Measurements from ENCODE around the gene TDRD1. TPM values are rescaled to one million over a fixed set of nuclear protein-coding genes. Genes with fewer than 3 reads are reported as not detected.
"Not testable (repeated sequence)": the region's sequence is repeated elsewhere in the genome, so short reads cannot be mapped to it uniquely, and the experiment has no call there.

TDRD1 gene
- polyA plus RNA-seq, 1 experiment: not detected

DNA sequence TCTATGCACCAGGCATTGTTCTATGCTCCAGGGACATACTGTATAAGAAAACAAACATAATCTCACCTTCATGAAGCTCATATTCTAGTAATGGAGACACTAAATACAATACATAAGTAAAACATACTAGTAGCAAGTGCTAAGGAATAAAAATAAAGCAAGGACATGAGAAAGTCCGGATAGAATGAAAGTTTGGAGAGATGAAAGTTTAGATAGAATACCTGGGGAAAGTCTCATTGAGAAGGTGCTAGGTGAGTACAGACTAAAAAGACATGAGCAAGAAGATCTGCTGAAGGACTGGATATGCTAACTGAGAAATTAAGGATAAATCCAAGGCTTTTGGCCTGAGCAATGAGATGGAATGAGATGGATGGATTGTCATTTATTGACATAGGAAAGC is 39.1 kb upstream of the TDRD1 start:
- Histone ChIP-seq H3K9me3 (ENCODE audit: control insufficient read depth, insufficient read depth, low read length) (no peaks in the 10 kb centered on the region), H3K4me3 (ENCODE audit: low read depth, low read length) (no peak overlapping the region), H3K27me3 (ENCODE audit: control insufficient read depth, insufficient read depth, low read length) (no peaks in the 10 kb centered on the region), H3K27ac (ENCODE audit: low read depth, low read length) (no peak overlapping the region)
- DNase-seq (ENCODE audit: low read depth, low spot score): no peak
- ChIA-PET CTCF (interaction anchor here (0.6 kb wide), 1 partner anchor 296 kb away, joined by 7 read pairs; no protein-coding TSS in a partner anchor), POLR2A (no interaction called here)
- TF ChIP-seq, protein P1, sequence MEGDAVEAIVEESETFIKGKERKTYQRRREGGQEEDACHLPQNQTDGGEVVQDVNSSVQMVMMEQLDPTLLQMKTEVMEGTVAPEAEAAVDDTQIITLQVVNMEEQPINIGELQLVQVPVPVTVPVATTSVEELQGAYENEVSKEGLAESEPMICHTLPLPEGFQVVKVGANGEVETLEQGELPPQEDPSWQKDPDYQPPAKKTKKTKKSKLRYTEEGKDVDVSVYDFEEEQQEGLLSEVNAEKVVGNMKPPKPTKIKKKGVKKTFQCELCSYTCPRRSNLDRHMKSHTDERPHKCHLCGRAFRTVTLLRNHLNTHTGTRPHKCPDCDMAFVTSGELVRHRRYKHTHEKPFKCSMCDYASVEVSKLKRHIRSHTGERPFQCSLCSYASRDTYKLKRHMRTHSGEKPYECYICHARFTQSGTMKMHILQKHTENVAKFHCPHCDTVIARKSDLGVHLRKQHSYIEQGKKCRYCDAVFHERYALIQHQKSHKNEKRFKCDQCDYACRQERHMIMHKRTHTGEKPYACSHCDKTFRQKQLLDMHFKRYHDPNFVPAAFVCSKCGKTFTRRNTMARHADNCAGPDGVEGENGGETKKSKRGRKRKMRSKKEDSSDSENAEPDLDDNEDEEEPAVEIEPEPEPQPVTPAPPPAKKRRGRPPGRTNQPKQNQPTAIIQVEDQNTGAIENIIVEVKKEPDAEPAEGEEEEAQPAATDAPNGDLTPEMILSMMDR (IDR thresholded peaks at IDR 0.05; ENCODE audit: low read depth, low read length): no peak

DNA sequence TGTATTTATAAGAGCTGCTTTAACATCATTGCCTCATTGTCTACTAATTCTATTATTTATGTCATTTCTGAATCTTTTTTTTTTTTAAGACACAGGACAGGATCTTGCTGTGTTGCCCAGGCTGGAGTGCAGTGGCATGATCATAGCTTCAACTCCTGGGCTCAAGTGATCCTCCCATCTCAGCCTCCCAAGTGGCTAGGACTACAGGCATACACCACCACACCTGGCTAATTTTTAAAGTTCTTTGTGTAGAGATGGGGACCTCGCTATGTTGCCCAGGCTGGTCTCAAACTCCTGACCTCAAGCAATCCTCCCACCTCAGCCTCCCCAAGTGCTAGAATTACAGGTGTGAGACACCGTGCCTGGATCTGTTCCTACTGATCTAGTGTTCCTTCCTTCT is 38.3 kb upstream of the TDRD1 start:
- H3K4me3 ChIP-seq (ENCODE audit: low read depth, low read length); H3K27me3 ChIP-seq (ENCODE audit: control insufficient read depth, insufficient read depth, low read length); H3K27ac ChIP-seq (ENCODE audit: low read depth, low read length); H3K9me3 ChIP-seq (ENCODE audit: control insufficient read depth, insufficient read depth, low read length); CTCF ChIA-PET; DNase-seq (ENCODE audit: low read depth, low spot score); POLR2A ChIA-PET: not testable (repeated sequence)

DNA sequence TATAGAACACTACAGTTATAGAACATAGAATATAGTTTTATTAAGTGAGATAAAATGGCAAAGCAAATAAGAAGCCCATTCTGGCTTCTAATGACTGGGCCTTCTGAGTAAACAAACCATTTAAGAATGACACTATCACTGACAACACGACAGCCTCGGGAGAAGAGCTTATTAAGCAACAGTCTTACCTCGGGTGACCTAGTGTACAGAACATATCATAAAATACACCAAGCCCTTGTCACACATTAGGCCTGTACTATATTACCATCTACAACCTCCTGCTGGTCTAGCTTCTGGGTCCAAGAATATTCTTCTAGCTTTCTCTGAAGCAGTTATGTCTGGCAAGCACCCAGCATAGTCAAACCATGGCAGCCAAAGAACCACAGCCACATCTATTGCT is 37.1 kb upstream of the TDRD1 start:
- Histone ChIP-seq H3K27me3 (ENCODE audit: control insufficient read depth, insufficient read depth, low read length) (no peaks in the 10 kb centered on the region), H3K27ac (ENCODE audit: low read depth, low read length) (no peak overlapping the region), H3K9me3 (ENCODE audit: control insufficient read depth, insufficient read depth, low read length) (no peaks in the 10 kb centered on the region), H3K4me3 (ENCODE audit: low read depth, low read length) (no peak overlapping the region)
- POLR2A ChIA-PET: no interaction called here
- no peak for DNase-seq (ENCODE audit: low read depth, low spot score)
- CTCF ChIA-PET: interaction anchor here (1.1 kb wide), 1 partner anchor 436 kb away, joined by 3 read pairs; no protein-coding TSS in a partner anchor
- TF ChIP-seq, protein P1 (IDR thresholded peaks at IDR 0.05; ENCODE audit: low read depth, low read length): no peak

DNA sequence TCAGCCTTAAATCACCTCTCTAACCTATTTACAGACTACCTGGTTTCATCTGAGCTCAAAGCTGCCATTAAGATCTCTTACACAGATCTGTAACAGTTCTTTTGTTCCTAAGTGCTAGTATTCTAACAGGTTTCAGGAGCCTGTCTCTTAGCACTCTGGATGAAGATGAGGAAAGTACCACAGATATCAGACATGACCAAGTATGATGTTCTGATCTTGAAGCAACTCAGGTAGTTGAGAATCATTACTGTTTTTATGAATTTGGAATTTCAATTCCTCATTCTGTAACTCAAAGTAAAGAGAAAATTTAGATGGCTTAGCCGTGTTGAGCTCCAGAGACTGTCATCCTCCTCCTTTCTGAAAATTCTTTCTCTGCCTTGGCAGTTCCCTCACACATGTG is 36.0 kb upstream of the TDRD1 start:
- TF ChIP-seq, protein P1 (IDR thresholded peaks at IDR 0.05; ENCODE audit: low read depth, low read length): no peak
- H3K4me3 ChIP-seq (ENCODE audit: low read depth, low read length): no peak overlapping the region
- no peaks in the 10 kb centered on the region for H3K9me3 ChIP-seq (ENCODE audit: control insufficient read depth, insufficient read depth, low read length)
- H3K27me3 ChIP-seq (ENCODE audit: control insufficient read depth, insufficient read depth, low read length): no peaks in the 10 kb centered on the region
- H3K27ac ChIP-seq (ENCODE audit: low read depth, low read length): no peak overlapping the region
- POLR2A ChIA-PET: no interaction called here
- DNase-seq (ENCODE audit: low read depth, low spot score): no peak
- CTCF ChIA-PET: interaction anchor here (1.1 kb wide), 1 partner anchor 438 kb away, joined by 3 read pairs; no protein-coding TSS in a partner anchor

DNA sequence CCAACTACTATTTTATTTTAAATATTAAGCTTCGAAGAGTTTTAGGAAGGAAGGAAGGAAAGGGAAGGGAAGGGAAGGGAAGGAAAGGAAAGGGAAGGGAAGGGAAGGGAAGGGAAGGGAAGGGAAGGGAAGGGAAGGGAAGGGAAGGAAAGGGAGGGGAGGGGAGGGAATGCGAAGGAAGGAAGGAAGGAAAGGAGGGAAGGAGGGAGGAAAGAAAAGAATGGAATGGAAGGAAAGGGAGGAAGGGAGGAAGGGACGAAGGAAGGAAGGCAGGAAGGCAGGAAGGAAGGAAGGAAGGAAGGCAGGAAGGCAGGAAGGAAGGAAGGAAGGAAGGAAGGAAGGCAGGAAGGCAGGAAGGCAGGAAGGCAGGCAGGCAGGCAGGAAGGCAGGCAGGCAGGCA is 29.7 kb upstream of the TDRD1 start:
- H3K9me3 ChIP-seq (ENCODE audit: control insufficient read depth, insufficient read depth, low read length); POLR2A ChIA-PET; H3K27me3 ChIP-seq (ENCODE audit: control insufficient read depth, insufficient read depth, low read length); DNase-seq (ENCODE audit: low read depth, low spot score); H3K4me3 ChIP-seq (ENCODE audit: low read depth, low read length); CTCF ChIA-PET; H3K27ac ChIP-seq (ENCODE audit: low read depth, low read length): not testable (repeated sequence)

DNA sequence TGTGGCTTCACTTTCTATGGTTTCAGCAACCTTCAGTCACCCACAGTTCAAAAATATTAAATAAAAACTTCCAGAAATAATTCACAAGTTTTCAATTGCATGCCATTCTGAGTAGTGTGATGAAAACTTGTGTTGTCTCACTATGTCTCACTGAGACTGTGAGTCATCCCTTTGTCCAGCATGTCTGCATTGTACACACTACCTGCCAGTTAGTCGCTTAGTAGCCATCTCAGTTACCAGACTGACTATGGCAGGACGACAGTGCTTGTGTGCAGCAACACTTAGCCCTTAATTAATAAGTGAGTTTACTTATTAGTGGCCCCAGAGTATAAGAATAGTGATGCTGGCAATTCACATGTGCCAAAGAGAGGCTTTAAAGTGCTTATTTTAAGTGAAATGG is 27.7 kb upstream of the TDRD1 start:
- H3K27ac ChIP-seq (ENCODE audit: low read depth, low read length): no peak overlapping the region
- ChIA-PET CTCF (interaction anchor here (1.3 kb wide), 1 partner anchor 152 kb away, joined by 3 read pairs; no protein-coding TSS in a partner anchor), POLR2A (no interaction called here)
- no peaks in the 10 kb centered on the region for H3K9me3 ChIP-seq (ENCODE audit: control insufficient read depth, insufficient read depth, low read length)
- TF ChIP-seq, protein P1 (IDR thresholded peaks at IDR 0.05; ENCODE audit: low read depth, low read length): no peak
- H3K27me3 ChIP-seq (ENCODE audit: control insufficient read depth, insufficient read depth, low read length): no peaks in the 10 kb centered on the region
- no peak overlapping the region for H3K4me3 ChIP-seq (ENCODE audit: low read depth, low read length)
- peak; percentile 30 for DNase-seq (ENCODE audit: low read depth, low spot score)

Data from AG04450 (cell line).